Osteoblast (primary cell): Measurements from ENCODE around the gene IL6ST. TPM values are rescaled to one million over a fixed set of nuclear protein-coding genes. Genes with fewer than 3 reads are reported as not detected.
"Not testable (repeated sequence)": the region's sequence is repeated elsewhere in the genome, so short reads cannot be mapped to it uniquely, and the experiment has no call there.

ENCODE experiments used
- DNase-seq: peaks from one replicate; pipeline ENCODE4 v3.0.0; 2011; ENCODE audit warnings: low spot score, mixed read lengths; ENCODE audit not compliant: insufficient read length; ENCODE audit errors: missing footprints
- H2AFZ ChIP-seq: 2 replicates; pipeline ENCODE4 v1.6.0; 2011; ENCODE audit warnings: mild to moderate bottlenecking, low read length
- H3K27ac ChIP-seq: 2 replicates; pipeline ENCODE4 v1.5.1; 2011; ENCODE audit warnings: mild to moderate bottlenecking, low read depth, low read length, moderate library complexity
- H3K27me3 ChIP-seq: 2 replicates; pipeline ENCODE4 v1.6.0; 2012; ENCODE audit warnings: mild to moderate bottlenecking, control low read depth, inconsistent platforms, low read length, moderate library complexity; ENCODE audit not compliant: insufficient read depth
- H3K36me3 ChIP-seq: 2 replicates; pipeline ENCODE4 v1.5.1; 2011; ENCODE audit warnings: mild to moderate bottlenecking, low read length, control low read depth, moderate library complexity; ENCODE audit not compliant: insufficient read depth
- H3K4me1 ChIP-seq: 2 replicates; pipeline ENCODE4 v1.5.1; 2011; ENCODE audit warnings: mild to moderate bottlenecking, low read length, control low read depth, moderate library complexity; ENCODE audit not compliant: insufficient read depth
- H3K4me2 ChIP-seq: 2 replicates; pipeline ENCODE4 v1.6.0; 2011; ENCODE audit warnings: mild to moderate bottlenecking, low read length; ENCODE audit not compliant: insufficient read depth
- H3K4me3 ChIP-seq: fragments of 200-600 bp; sonication (generic); 3 replicates; pipeline ENCODE4 v1.5.1; 2012; ENCODE audit warnings: mild to moderate bottlenecking, low read length, inconsistent platforms; ENCODE audit not compliant: insufficient read depth
- H3K79me2 ChIP-seq: 2 replicates; pipeline ENCODE4 v1.6.0; 2012; ENCODE audit warnings: mild to moderate bottlenecking, low read length, control low read depth, inconsistent platforms; ENCODE audit not compliant: insufficient read depth
- H3K9me3 ChIP-seq: 2 replicates; pipeline ENCODE4 v1.5.1; 2011; ENCODE audit warnings: low read depth, low read length, control low read depth
- H4K20me1 ChIP-seq: 2 replicates; pipeline ENCODE4 v1.6.0; 2012; ENCODE audit warnings: mild to moderate bottlenecking, low read length, control low read depth; ENCODE audit not compliant: insufficient read depth
- total RNA-seq: library from RNA; depleted of rRNA; stranded (reverse); fragments of >200 nt; gene quantifications from 2 replicates; pipeline ENCODE4 v1.2.3, GENCODE V29; 2012
- TF ChIP-seq, protein P1 (sequence below): IDR thresholded peaks from 2 replicates; pipeline ENCODE4 v1.5.1; 2011; ENCODE audit warnings: mild to moderate bottlenecking, low read depth, low read length, moderate library complexity; ENCODE audit errors: extremely low read depth

Gene IL6ST
- total RNA-seq, 1 donor: 804 TPM

- Histone ChIP-seq H3K27me3 (no peaks in the 10 kb centered on the region), H3K4me3 (no peak overlapping the region), H3K79me2 (no peaks in the 10 kb centered on the region), H3K4me2 (no peak overlapping the region), H3K4me1 (peaks cover 18% of the 10 kb centered on the region), H3K36me3 (no peaks in the 10 kb centered on the region), H3K27ac (no peak overlapping the region), H2AFZ (no peak overlapping the region), H4K20me1 (no peaks in the 10 kb centered on the region), H3K9me3 (peaks cover 3% of the 10 kb centered on the region)
- TF ChIP-seq, protein P1, sequence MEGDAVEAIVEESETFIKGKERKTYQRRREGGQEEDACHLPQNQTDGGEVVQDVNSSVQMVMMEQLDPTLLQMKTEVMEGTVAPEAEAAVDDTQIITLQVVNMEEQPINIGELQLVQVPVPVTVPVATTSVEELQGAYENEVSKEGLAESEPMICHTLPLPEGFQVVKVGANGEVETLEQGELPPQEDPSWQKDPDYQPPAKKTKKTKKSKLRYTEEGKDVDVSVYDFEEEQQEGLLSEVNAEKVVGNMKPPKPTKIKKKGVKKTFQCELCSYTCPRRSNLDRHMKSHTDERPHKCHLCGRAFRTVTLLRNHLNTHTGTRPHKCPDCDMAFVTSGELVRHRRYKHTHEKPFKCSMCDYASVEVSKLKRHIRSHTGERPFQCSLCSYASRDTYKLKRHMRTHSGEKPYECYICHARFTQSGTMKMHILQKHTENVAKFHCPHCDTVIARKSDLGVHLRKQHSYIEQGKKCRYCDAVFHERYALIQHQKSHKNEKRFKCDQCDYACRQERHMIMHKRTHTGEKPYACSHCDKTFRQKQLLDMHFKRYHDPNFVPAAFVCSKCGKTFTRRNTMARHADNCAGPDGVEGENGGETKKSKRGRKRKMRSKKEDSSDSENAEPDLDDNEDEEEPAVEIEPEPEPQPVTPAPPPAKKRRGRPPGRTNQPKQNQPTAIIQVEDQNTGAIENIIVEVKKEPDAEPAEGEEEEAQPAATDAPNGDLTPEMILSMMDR: no peak
- DNase-seq: no peak
Observed at GRCh38 chr5:56002303-56002702, 7.5 kb upstream of the IL6ST start.

GRCh38 chr5:56000221-56000620 is 5.5 kb upstream of the IL6ST start:
- not testable (repeated sequence) for H3K4me2 ChIP-seq, H3K27ac ChIP-seq, H2AFZ ChIP-seq, H3K79me2 ChIP-seq, DNase-seq, H4K20me1 ChIP-seq, H3K36me3 ChIP-seq, H3K27me3 ChIP-seq, H3K4me3 ChIP-seq, H3K9me3 ChIP-seq
- peaks cover 27% of the 10 kb centered on the region for H3K4me1 ChIP-seq

- H3K36me3 ChIP-seq: no peaks in the 10 kb centered on the region
- H3K4me2 ChIP-seq: no peak overlapping the region
- peaks cover 8% of the 10 kb centered on the region for H3K79me2 ChIP-seq
- H3K4me3 ChIP-seq: no peak overlapping the region
- TF ChIP-seq, protein P1: no peak
- no peak overlapping the region for H3K27ac ChIP-seq
- no peaks in the 10 kb centered on the region for H3K27me3 ChIP-seq
- H3K4me1 ChIP-seq: peaks cover 25% of the 10 kb centered on the region
- no peaks in the 10 kb centered on the region for H4K20me1 ChIP-seq
- H2AFZ ChIP-seq: no peak overlapping the region
- DNase-seq: no peak
- H3K9me3 ChIP-seq: peaks cover 3% of the 10 kb centered on the region
Observed at GRCh38 chr5:55998966-55999365, 4.2 kb upstream of the IL6ST start.

- Histone ChIP-seq H3K4me1 (peaks cover 16% of the 10 kb centered on the region), H2AFZ (no peak overlapping the region), H3K27ac (peak overlapping the region; percentile 98), H3K4me2 (no peak overlapping the region), H3K79me2 (peaks cover 19% of the 10 kb centered on the region), H3K36me3 (no peaks in the 10 kb centered on the region), H3K4me3 (no peak overlapping the region), H4K20me1 (peaks cover 5% of the 10 kb centered on the region), H3K9me3 (peaks cover 3% of the 10 kb centered on the region), H3K27me3 (no peaks in the 10 kb centered on the region)
- TF ChIP-seq, protein P1: no peak
- peak; percentile 77 for DNase-seq
Observed at GRCh38 chr5:55997742-55998351, 3.1 kb upstream of the IL6ST start.
